DMS114 treated with DMSO at 0.1 percent for 48 hours (cell line): ENCODE data around the gene PTBP2.

Source experiments
- DNase-seq: peaks from one replicate; lab custom pipeline; 2025; ENCODE audit not compliant: unreplicated experiment; lab: John Stamatoyannopoulos, UW

PTBP2 gene

GRCh38 chr1:96721416-96722160 is at the start of gene PTBP2:
Gene PTBP2, plus strand, starts transcription at chr1:96721784. Its CDS starts 81 bp downstream, at chr1:96721865.
- peak; percentile 78 for DNase-seq

- DNase-seq, result no peak
Measured at GRCh38 chr1:96674915-96675314, 46.7 kb upstream of the PTBP2 start.

- no peak for DNase-seq
Measured at GRCh38 chr1:96682056-96682455, 39.5 kb upstream of the PTBP2 start.

GRCh38 chr1:96683931-96684330 is 37.7 kb upstream of the PTBP2 start:
- DNase-seq, result no peak

- no peak for DNase-seq
Measured at GRCh38 chr1:96684744-96685143, 36.8 kb upstream of the PTBP2 start.

- DNase-seq, result no peak
Measured at GRCh38 chr1:96688767-96689166, 32.8 kb upstream of the PTBP2 start.

GRCh38 chr1:96695954-96696353 is 25.6 kb upstream of the PTBP2 start:
- no peak for DNase-seq

- no peak for DNase-seq
Measured at GRCh38 chr1:96698342-96698983, 23.1 kb upstream of the PTBP2 start.

GRCh38 chr1:96703186-96703585 is 18.4 kb upstream of the PTBP2 start:
- no peak for DNase-seq

- no peak for DNase-seq
Measured at GRCh38 chr1:96707023-96707422, 14.6 kb upstream of the PTBP2 start.

- DNase-seq, result no peak
Measured at GRCh38 chr1:96708482-96708881, 13.1 kb upstream of the PTBP2 start.

- DNase-seq, result no peak
Measured at GRCh38 chr1:96710708-96711477, 10.7 kb upstream of the PTBP2 start.

- DNase-seq, result no peak
Measured at GRCh38 chr1:96713649-96714048, 7.9 kb upstream of the PTBP2 start.

GRCh38 chr1:96714881-96715280 is 6.7 kb upstream of the PTBP2 start:
- no peak for DNase-seq

- no peak for DNase-seq
Measured at GRCh38 chr1:96715482-96715881, 6.1 kb upstream of the PTBP2 start.

GRCh38 chr1:96721053-96721415 is 550 bp upstream of the PTBP2 start:
- DNase-seq, result no peak

- DNase-seq, result no peak
Measured at GRCh38 chr1:96722161-96722922, 758 bp downstream of the PTBP2 start.

GRCh38 chr1:96722958-96723357 is 1.4 kb downstream of the PTBP2 start:
- DNase-seq, result no peak

GRCh38 chr1:96723377-96723776 is 1.8 kb downstream of the PTBP2 start:
- no peak for DNase-seq

- no peak for DNase-seq
Measured at GRCh38 chr1:96723936-96724335, 2.4 kb downstream of the PTBP2 start.

GRCh38 chr1:96727860-96728259 is 6.3 kb downstream of the PTBP2 start:
- DNase-seq, result no peak
